Measurements from ENCODE around the gene CEP131. TPM values are rescaled to one million over a fixed set of nuclear protein-coding genes. Genes with fewer than 3 reads are reported as not detected.

Gene CEP131
- total RNA-seq, 1 donor from 2014 or later: 33.2 TPM

DNA sequence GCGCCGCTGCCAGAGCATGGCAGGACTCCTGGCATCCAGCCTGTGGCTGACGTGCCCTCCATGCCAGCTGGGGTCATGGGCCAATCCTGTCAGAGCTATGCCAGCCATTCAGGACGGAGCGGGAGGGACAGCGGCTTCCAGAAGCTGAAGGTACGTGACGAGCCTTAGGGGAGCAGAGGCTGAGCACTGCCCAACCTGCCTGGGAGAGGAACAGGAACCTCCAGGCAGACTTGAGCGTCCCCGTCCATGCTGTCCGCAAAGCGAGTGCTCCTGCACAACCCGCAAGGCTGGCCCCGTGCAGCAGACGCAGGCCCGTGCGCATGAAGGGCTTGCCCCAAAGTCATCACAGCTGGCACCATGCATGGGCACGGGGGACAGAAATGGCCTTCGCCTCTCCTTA lies 37.9 kb upstream of the CEP131 start:
- Mint-ChIP-seq H3K27ac (no peak overlapping the region), H3K27me3 (no peaks in the 10 kb centered on the region), H3K36me3 (ENCODE audit: insufficient read depth) (peaks cover 8% of the 10 kb centered on the region), H3K9me3 (ENCODE audit: low read depth) (no peaks in the 10 kb centered on the region), H3K4me3 (ENCODE audit: low read depth) (no peak overlapping the region), H3K4me1 (ENCODE audit: low read depth) (no peaks in the 10 kb centered on the region)
- DNase-seq (ENCODE audit: low spot score, unreplicated experiment): no peak
- TF ChIP-seq CTCF (IDR thresholded peaks at IDR 0.05; ENCODE audit: unreplicated experiment): no peak

- Mint-ChIP-seq H3K4me3 (ENCODE audit: low read depth) (no peak overlapping the region), H3K9me3 (ENCODE audit: low read depth) (no peaks in the 10 kb centered on the region), H3K27ac (no peak overlapping the region), H3K27me3 (no peaks in the 10 kb centered on the region), H3K4me1 (ENCODE audit: low read depth) (peaks cover 1% of the 10 kb centered on the region), H3K36me3 (ENCODE audit: insufficient read depth) (peaks cover 5% of the 10 kb centered on the region)
- TF ChIP-seq CTCF (IDR thresholded peaks at IDR 0.05; ENCODE audit: unreplicated experiment): no peak
- no peak for DNase-seq (ENCODE audit: low spot score, unreplicated experiment)
These were observed 37.4 kb upstream of the CEP131 start for GRCh38 chr17:81260171-81260570.

GRCh38 chr17:81259058-81259605 lies 36.4 kb upstream of the CEP131 start:
- Mint-ChIP-seq H3K4me1 (ENCODE audit: low read depth) (peaks cover 5% of the 10 kb centered on the region), H3K4me3 (ENCODE audit: low read depth) (no peak overlapping the region), H3K9me3 (ENCODE audit: low read depth) (no peaks in the 10 kb centered on the region), H3K27ac (no peak overlapping the region), H3K36me3 (ENCODE audit: insufficient read depth) (peaks cover 3% of the 10 kb centered on the region), H3K27me3 (no peaks in the 10 kb centered on the region)
- no peak for DNase-seq (ENCODE audit: low spot score, unreplicated experiment)
- no peak for TF ChIP-seq CTCF (IDR thresholded peaks at IDR 0.05; ENCODE audit: unreplicated experiment)

GRCh38 chr17:81258292-81258691 lies 35.5 kb upstream of the CEP131 start:
- TF ChIP-seq CTCF (IDR thresholded peaks at IDR 0.05; ENCODE audit: unreplicated experiment): peak; percentile 28
- H3K4me1 Mint-ChIP-seq (ENCODE audit: low read depth): peaks cover 5% of the 10 kb centered on the region
- peaks cover 3% of the 10 kb centered on the region for H3K36me3 Mint-ChIP-seq (ENCODE audit: insufficient read depth)
- H3K27ac Mint-ChIP-seq: no peak overlapping the region
- no peaks in the 10 kb centered on the region for H3K9me3 Mint-ChIP-seq (ENCODE audit: low read depth)
- no peaks in the 10 kb centered on the region for H3K27me3 Mint-ChIP-seq
- no peak for DNase-seq (ENCODE audit: low spot score, unreplicated experiment)
- no peak overlapping the region for H3K4me3 Mint-ChIP-seq (ENCODE audit: low read depth)

DNA sequence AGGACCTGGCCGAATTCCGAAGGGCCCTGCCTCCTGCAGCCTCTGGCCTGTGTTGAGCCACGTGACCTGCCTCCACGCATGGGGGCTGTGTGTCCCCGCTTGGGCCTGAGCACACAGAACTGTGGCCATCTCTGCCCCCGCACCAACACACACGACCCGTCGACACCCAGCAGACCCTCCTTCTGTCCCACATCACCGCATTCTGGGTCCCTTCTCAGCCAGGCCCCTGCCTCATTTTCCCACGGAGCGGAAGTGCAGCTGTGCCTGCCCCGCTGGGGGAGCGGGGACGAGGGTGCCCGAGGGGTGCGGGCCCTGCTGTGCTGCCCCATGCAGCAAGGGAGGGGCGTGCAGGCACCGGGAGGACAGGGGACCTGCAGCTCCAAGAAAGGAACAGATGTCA lies 34.8 kb upstream of the CEP131 start:
- H3K27ac Mint-ChIP-seq: no peak overlapping the region
- peaks cover 5% of the 10 kb centered on the region for H3K4me1 Mint-ChIP-seq (ENCODE audit: low read depth)
- H3K9me3 Mint-ChIP-seq (ENCODE audit: low read depth): no peaks in the 10 kb centered on the region
- H3K27me3 Mint-ChIP-seq: no peaks in the 10 kb centered on the region
- H3K36me3 Mint-ChIP-seq (ENCODE audit: insufficient read depth): peaks cover 6% of the 10 kb centered on the region
- no peak overlapping the region for H3K4me3 Mint-ChIP-seq (ENCODE audit: low read depth)
- TF ChIP-seq CTCF (IDR thresholded peaks at IDR 0.05; ENCODE audit: unreplicated experiment): no peak
- no peak for DNase-seq (ENCODE audit: low spot score, unreplicated experiment)
